Measurements from ENCODE around the gene FSTL4.

DNA sequence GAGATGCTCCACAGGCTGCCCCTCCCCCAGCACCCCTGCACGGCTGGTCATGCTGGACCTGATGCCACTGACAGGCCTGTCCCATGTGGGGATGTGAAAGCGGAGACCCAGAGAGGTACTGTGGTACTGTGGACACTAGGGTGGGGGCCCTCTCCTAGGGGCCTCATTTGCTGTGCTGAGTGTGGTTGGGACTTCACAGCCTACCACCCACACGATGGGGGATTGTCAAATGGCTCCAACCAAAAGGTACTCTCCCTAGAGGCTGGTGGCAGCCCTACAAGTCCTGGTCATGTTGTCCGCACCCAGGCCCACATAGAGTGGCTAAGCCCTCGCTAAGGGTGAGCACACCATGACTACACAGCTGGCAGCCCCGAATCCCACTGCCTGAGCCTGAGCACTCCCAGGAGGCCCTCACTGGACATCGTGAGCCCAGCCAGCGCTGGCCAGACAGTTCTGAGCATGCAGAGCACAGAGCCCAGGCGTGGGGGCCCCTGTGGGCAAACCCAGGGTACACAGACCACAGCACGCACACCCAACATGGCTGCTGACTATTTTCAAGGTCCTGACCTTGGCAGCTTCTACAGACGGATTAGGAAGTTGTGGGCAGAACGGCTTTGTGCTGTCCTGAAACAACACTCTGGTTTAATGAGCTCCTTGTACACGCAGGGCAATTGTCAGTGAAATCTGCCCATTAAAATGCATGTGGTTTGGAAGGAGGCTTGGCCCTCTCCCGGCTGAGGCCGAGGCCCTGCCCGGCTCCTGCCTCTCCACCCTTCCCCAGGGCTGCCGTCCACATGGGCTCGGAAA is 346.4 kb downstream of the FSTL4 start:
- TF ChIP-seq, protein P1, sequence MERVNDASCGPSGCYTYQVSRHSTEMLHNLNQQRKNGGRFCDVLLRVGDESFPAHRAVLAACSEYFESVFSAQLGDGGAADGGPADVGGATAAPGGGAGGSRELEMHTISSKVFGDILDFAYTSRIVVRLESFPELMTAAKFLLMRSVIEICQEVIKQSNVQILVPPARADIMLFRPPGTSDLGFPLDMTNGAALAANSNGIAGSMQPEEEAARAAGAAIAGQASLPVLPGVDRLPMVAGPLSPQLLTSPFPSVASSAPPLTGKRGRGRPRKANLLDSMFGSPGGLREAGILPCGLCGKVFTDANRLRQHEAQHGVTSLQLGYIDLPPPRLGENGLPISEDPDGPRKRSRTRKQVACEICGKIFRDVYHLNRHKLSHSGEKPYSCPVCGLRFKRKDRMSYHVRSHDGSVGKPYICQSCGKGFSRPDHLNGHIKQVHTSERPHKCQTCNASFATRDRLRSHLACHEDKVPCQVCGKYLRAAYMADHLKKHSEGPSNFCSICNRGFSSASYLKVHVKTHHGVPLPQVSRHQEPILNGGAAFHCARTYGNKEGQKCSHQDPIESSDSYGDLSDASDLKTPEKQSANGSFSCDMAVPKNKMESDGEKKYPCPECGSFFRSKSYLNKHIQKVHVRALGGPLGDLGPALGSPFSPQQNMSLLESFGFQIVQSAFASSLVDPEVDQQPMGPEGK (CRISPR knock-in tag; IDR thresholded peaks at IDR 0.05; ENCODE audit: borderline replicate concordance) = no peak
- TF ChIP-seq SNAI2 (CRISPR knock-in tag; IDR thresholded peaks at IDR 0.05) (no peak), ZFP3 (CRISPR knock-in tag; IDR thresholded peaks at IDR 0.05) (no peak), CSDC2 (CRISPR knock-in tag; IDR thresholded peaks at IDR 0.05) (no peak)
